Prostate gland (tissue), 2 donors: ENCODE measurements around the gene CSNK1G3. TPM values are rescaled to one million over a fixed set of nuclear protein-coding genes. Genes with fewer than 3 reads are reported as not detected.
"Not testable (repeated sequence)": the region's sequence is repeated elsewhere in the genome, so short reads cannot be mapped to it uniquely, and the experiment has no call there.

Source experiments
- DNase-seq: peaks from one replicate; pipeline ENCODE4 v3.0.0-alpha.2; 2019; ENCODE audit warnings: low spot score
- H3K27ac ChIP-seq, 2 donors: fragments of 200-600 bp; sonication (generic); 2 replicates each; pipeline ENCODE4 v1.5.1; 2017 to 2019
- H3K27me3 ChIP-seq: fragments of 200-600 bp; sonication (generic); replicated peaks from 2 replicates; pipeline ENCODE4 v1.5.1; 2019; ENCODE audit not compliant: insufficient read depth
- H3K36me3 ChIP-seq, 2 donors: fragments of 200-600 bp; sonication (generic); 1 replicate in 1 of 2; 2 replicates in 1 of 2; pipeline versions ENCODE4 v1.5.1 to v1.8.1; 2017 to 2019
- H3K4me1 ChIP-seq: fragments of 200-600 bp; sonication (generic); replicated peaks from 2 replicates; pipeline ENCODE4 v1.5.1; 2019
- H3K4me3 ChIP-seq, 2 donors: fragments of 200-600 bp; sonication (generic); 2 replicates each; pipeline ENCODE4 v1.5.1; 2017 to 2019
- H3K9me3 ChIP-seq: fragments of 200-600 bp; sonication (generic); 2 replicates; pipeline ENCODE4 v1.5.1; 2017
- CTCF ChIP-seq, 4 experiments: fragments of 200-600 bp in 2 of 4; fragments of 450-650 bp in 2 of 4; sonication (generic) in 2 of 4; IDR thresholded peaks; 1 replicate in 3 of 4; 2 replicates in 1 of 4; pipeline ENCODE4 v1.5.1; 2016 to 2019; ENCODE audit warnings: antibody characterized with exemption in 4 of 4, mild to moderate bottlenecking in 2 of 4, moderate library complexity in 2 of 4
- POLR2A ChIP-seq: fragments of 450-650 bp; IDR thresholded peaks from one replicate; pipeline ENCODE4 v1.6.1; 2016; ENCODE audit warnings: antibody characterized with exemption, mild to moderate bottlenecking
- POLR2AphosphoS5 ChIP-seq: sonication (generic); formaldehyde crosslinking; IDR thresholded peaks from one replicate; pipeline ENCODE4 v1.6.1; 2017; ENCODE audit warnings: antibody characterized with exemption
- WGBS: methylation state at CpG from one replicate; pipeline ENCODE4 v1.1.5; 2018; 5-methylcytosine and 5-hydroxymethylcytosine counted together
- intact Hi-C: fragments of 100-400 bp; cut with DNase I; formaldehyde crosslinking; loops from one replicate; pipeline ENCODE4 v1.14.2; 2022
- total RNA-seq, 2 donors: library from RNA; depleted of rRNA; stranded (reverse); fragments of >200 nt; gene quantifications; one replicate each; pipeline ENCODE4 v1.1.0, GENCODE V29; 2016

Gene CSNK1G3
- total RNA-seq, result 10 to 100 TPM; 37.1 to 43.1 TPM

GRCh38 chr5:123511648-123512605 is at the start of gene CSNK1G3:
CSNK1G3 (plus strand) TSS chr5:123512177; CDS start chr5:123545664, 33,487 bp downstream.
- 2% methylated on average over 46 of the region's 82 CpGs for WGBS
- peak; percentile 97 for TF ChIP-seq POLR2AphosphoS5
- TF ChIP-seq POLR2A, result peak; percentile 75
- TF ChIP-seq CTCF (IDR thresholded peaks at IDR 0.05), result peak in 1 of 4 experiments; percentile 9
- Histone ChIP-seq H3K9me3 (no peaks in the 10 kb centered on the region), H3K36me3 (no peaks in the 10 kb centered on the region), H3K27ac (peak within 1 kb of the TSS; percentile 89 to 91), H3K27me3 (no peaks in the 10 kb centered on the region), H3K4me3 (peak within 1 kb of the TSS; percentile 90 to 91), H3K4me1 (no peaks in the 10 kb centered on the region)
- intact Hi-C loops, result loop anchor here (2.0 to 10.0 kb wide), 2 partner anchors 89 to 103 kb away; partner anchors contain the start of gene CEP120
- peak; percentile 95 for DNase-seq

GRCh38 chr5:123466839-123467238 is 45.1 kb upstream of the CSNK1G3 start:
- H3K27ac ChIP-seq, H3K4me3 ChIP-seq, intact Hi-C loops, H3K27me3 ChIP-seq, H3K9me3 ChIP-seq, H3K36me3 ChIP-seq, H3K4me1 ChIP-seq, DNase-seq: not testable (repeated sequence)
- 92% methylated on average over 1 of the region's 1 CpG for WGBS

GRCh38 chr5:123471385-123471784 is 40.6 kb upstream of the CSNK1G3 start:
- no peaks in the 10 kb centered on the region for H3K36me3 ChIP-seq
- TF ChIP-seq POLR2AphosphoS5, result no peak
- no peak for TF ChIP-seq POLR2A
- TF ChIP-seq CTCF (IDR thresholded peaks at IDR 0.05), result no peak
- 90% methylated on average over 3 of the region's 3 CpGs for WGBS

GRCh38 chr5:123472150-123472924 is 39.6 kb upstream of the CSNK1G3 start:
- H3K4me3 ChIP-seq, result no peak overlapping the region
- no peak for DNase-seq
- TF ChIP-seq POLR2A (no peak), CTCF (IDR thresholded peaks at IDR 0.05) (no peak), POLR2AphosphoS5 (no peak)
- H3K4me1 ChIP-seq, result no peaks in the 10 kb centered on the region
- H3K27ac ChIP-seq, result no peak overlapping the region
- no peaks in the 10 kb centered on the region for H3K36me3 ChIP-seq
- H3K9me3 ChIP-seq, result no peaks in the 10 kb centered on the region
- intact Hi-C loops, result no loop called here
- no peaks in the 10 kb centered on the region for H3K27me3 ChIP-seq
- 83% methylated on average over 8 of the region's 8 CpGs for WGBS

More at GRCh38 chr5:123471385-123471784, 40.6 kb upstream of the CSNK1G3 start:
- Histone ChIP-seq H3K4me3 (no peak overlapping the region), H3K4me1 (no peaks in the 10 kb centered on the region), H3K27me3 (no peaks in the 10 kb centered on the region), H3K9me3 (no peaks in the 10 kb centered on the region), H3K27ac (no peak overlapping the region)
- no peak for DNase-seq
- intact Hi-C loops, result no loop called here

- H3K4me3 ChIP-seq, result no peak overlapping the region
- H3K27ac ChIP-seq, result no peak overlapping the region
- intact Hi-C loops, result no loop called here
- no peaks in the 10 kb centered on the region for H3K4me1 ChIP-seq
- H3K9me3 ChIP-seq, result no peaks in the 10 kb centered on the region
- H3K36me3 ChIP-seq, result no peaks in the 10 kb centered on the region
- H3K27me3 ChIP-seq, result no peaks in the 10 kb centered on the region
- DNase-seq, result no peak
- no peak for TF ChIP-seq POLR2AphosphoS5
- no peak for TF ChIP-seq POLR2A
- no peak for TF ChIP-seq CTCF (IDR thresholded peaks at IDR 0.05)
These were observed 37.7 kb upstream of the CSNK1G3 start for GRCh38 chr5:123474228-123474627.
